Stimulated activated CD4-positive, alpha-beta T cell treated with anti-CD3 and anti-CD28 coated beads, TNF-alpha, amount 100 ng/mL, for 4 hours (primary cell): ENCODE results near the gene NEAT1.
A peak's percentile ranks its signal among the peaks of the same experiment; 100 is the strongest.

Experiments
- DNase-seq, 3 experiments: peaks; one replicate each; pipeline ENCODE4 v3.0.0-alpha.2; 2020; ENCODE audit warnings: low read depth in 3 of 3

NEAT1 gene

DNA sequence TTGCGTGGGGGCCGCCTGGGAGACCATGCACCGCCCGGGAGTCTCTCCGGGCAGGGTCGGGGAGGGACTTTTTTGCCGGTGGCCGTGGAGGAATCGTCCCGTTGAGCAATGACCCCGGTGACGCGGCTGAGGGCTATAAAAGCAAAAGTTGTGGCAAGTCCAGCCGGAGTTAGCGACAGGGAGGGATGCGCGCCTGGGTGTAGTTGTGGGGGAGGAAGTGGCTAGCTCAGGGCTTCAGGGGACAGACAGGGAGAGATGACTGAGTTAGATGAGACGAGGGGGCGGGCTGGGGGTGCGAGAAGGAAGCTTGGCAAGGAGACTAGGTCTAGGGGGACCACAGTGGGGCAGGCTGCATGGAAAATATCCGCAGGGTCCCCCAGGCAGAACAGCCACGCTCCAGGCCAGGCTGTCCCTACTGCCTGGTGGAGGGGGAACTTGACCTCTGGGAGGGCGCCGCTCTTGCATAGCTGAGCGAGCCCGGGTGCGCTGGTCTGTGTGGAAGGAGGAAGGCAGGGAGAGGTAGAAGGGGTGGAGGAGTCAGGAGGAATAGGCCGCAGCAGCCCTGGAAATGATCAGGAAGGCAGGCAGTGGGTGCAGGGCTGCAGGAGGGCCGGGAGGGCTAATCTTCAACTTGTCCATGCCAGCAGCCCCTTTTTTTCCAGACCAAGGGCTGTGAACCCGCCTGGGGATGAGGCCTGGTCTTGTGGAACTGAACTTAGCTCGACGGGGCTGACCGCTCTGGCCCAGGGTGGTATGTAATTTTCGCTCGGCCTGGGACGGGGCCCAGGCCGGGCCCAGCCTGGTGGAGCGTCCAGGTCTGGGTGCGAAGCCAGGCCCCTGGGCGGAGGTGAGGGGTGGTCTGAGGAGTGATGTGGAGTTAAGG lies at the start of gene NEAT1:
TSS of gene NEAT1 (plus strand) at position 166 of the 883 bp plus-strand sequence.
- peak; percentile 74 to 88 (median 86) for DNase-seq

DNA sequence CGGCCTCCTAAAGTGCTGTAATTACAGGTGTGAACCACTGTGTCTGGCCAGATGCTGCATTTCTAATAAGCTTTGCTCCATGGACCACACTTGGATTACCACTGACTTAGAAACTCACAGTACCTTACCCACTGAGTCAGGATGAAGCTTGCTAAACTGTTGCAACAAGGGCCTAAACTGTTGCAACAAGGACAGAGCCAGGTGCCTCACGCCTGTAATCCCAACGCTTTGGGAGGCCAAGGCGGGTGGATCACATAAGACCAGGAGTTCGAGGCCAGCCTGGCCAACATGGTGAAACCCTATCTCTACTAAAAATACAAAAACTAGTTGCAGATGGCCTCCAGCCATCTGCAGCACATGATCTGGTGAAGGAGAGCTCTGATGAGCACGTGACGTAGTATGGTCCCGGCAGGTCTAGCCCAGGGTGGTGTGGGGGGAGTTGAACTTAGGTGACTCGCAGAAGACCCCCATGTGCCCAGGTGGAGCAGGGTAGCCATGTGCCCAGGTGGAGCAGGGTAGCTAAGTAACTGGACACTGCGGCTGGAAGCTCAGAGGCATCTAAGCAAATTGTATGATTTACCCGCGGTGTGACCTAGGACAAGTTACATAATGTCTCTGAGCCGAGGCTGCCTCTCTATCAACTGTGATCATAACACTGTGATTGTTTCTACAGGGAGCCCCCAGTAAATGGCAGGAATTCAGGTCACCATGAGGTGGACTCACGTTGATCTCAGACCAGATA lies 48.6 kb upstream of the NEAT1 start:
- no peak for DNase-seq

DNA sequence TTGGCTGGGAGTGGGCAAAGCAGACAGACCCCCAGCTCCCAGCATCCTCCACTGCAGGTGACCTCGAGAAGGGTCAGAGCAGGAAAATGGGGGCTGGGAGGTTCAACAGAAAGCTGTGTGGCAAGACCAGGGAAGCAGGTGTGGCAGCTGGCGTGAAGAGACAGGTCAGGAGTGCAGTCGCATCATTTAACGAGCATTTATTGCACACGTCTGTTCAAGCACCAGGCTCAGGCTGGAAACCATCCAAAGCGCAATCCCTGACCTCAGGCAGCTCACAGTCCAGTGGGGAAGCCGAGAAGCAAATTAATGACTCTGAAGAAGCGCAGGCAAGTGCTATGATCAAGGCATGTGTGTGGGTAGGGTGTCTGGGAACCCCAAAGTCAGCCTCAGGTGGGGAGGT lies 47.6 kb upstream of the NEAT1 start:
- no peak for DNase-seq

DNA sequence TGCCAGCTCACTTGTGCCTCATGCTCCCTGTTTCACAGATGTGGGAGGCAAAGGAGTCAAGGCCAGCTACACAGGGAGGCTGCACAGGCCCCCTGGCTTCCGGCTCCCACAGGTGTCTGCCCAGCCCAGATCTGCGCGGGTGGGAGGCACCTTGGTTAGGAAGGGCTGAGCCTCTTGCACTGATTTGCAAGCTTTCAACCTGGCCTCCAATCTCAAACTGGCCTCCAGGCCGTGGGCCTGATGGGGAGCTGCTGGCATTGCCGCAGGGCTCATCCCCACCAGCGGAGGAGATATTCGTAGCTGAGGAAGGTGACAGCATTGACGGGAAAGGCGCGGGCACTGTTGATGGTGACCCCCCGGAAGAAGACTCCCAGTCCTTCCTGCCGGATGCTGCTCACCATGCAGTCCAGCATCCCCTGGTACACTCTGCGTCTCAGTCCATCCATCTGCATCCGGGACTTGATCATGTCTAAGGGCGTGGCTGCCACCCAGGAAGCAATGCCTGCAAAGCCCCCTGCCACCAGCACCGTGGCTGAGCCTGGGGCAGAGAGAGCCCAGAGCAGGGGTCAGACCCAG lies 46.4 kb upstream of the NEAT1 start:
- no peak for DNase-seq

DNA sequence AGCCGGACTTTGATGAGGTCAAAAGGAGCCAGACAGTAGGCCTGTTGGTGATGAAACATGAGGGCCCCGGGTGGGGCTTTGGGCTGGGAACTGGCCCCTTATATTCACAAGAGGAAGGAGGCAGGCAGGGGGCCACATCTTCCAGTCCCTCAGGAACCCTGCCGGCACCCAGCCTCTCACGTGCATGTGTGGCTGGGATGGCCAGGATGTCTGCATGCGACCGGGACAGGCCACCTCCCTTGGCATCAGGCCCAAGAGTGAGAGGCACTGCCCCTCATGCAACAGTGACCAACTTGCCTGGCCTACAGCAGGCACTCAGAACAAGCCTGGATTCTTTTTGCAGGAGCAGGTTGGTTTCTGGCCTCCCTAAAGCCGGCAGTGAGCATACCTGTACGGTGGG lies 45.6 kb upstream of the NEAT1 start:
- no peak for DNase-seq

DNA sequence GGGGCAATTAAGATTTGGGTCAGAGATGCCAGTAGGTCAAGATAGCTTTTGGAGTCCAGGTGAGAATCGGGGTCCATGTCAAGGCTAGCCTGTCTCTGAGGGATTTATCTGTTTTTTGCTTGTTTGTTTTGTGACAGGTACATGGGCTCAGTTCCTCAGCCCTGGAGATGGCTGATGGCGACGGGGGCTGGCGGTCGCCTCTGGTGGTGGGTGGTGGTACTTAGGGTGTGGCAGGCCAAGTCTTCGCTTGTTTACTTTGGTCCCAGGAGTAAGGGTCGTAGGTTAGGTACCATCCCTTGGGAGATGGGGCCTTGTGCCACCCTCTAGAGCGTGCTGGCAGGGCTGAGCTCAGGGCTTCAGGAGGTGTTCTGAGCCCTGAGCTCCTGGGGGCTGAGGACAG lies 44.8 kb upstream of the NEAT1 start:
- DNase-seq: no peak

DNA sequence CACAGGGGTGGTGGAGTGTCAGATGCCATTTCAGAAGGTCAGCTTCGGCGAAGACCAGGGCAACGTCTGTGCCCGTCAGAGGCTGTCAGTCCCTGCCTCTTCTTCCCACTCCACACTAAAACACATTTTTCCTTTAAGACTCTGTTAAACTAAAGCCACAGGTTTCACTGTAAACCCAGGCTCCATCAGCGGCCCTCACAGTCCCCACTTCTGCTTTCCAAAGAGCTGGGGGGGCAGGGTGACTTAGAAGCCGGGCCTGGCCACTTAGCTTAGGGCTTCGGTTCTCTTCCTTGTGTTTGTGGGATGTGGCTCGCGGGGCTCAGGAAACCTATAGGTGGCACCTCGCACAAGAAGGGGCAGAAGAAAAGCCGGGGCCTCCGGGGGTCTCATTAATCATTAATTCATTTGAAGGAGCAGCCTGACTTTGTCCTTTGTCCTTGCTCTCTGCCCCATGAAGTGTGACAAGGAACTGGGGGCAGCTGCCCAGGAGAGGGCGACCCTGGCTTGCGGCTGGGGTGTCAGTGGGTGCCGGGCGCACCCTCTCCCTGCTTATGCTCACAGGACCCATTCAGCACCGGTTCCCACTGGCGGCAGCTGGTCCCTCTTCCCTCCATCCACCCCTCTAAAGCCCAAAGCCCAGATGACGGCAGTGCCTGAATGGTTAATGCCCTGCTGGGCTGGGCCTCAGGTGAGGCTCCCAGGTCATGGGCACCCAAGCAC lies 44.2 kb upstream of the NEAT1 start:
- DNase-seq: no peak

DNA sequence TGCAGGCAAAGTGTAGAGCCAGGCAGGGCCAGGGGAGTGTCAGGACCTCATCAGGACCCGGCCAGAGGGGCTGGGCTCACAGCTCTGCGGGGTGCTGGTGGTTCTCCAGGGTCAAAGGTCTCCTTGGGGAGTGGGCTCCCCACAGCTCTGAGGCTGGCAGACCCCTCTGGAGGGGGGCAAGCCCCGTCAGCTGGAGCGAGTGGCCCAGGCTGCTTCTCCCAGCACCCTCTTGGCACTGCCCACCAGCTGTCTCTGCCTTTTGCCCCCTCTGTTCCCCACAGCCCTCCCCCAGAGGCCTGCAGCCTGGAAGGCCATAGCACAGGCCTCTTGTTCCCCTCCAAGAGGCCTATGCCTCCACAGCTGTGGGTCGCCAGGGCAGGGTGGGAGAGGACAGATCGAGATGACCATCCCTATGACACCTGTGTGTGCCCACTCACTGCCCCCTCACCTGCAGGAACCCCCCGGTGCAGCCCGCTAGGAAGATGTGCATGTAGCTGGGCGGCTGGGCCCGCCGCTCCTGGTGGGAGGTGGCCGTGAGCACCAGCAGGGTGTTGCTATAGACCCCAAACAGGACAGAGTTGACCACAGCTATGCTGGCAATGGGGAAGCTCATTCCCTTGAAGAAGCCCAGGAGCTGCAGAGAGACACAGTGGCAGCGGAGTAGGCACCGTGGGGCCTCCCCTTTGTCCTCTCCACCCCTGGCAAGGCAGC lies 43.5 kb upstream of the NEAT1 start:
- DNase-seq: no peak

DNA sequence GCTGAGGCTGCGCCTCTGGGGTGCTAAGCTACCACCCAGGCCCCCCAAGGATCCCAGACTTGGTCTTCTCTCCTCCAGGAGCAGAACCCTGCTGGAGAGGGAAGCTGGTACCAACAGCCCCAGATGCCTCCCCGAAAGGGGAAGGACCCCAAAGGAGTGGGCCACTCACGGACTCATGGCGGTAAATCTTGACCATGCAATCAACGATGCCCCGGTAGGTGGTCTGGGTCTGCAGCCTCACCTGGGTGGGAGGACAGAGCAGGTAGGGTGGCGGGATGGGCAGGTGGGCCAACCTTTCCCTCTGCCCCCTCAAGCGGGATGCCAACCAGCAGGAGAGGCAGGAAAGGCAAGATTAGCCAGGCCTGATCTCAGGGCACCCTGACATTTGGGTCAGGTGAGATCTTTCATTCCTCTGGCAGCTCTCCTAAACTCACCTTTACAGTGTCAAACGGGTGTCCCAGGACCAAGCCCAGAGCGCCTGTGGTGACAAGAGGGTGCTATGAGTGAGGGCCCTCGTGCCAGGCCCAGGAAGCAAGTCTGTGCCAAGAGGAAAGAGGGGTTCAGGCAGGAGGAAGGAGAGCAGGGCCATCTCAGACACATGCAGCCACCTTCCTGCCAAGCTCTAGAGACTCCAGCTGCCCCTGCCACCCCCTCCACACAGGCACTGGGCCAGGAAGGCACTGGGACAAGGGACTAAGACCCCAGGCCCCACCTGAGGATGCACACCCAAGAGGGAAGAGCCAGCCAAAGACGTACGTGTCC lies 42.7 kb upstream of the NEAT1 start:
- DNase-seq: no peak

DNA sequence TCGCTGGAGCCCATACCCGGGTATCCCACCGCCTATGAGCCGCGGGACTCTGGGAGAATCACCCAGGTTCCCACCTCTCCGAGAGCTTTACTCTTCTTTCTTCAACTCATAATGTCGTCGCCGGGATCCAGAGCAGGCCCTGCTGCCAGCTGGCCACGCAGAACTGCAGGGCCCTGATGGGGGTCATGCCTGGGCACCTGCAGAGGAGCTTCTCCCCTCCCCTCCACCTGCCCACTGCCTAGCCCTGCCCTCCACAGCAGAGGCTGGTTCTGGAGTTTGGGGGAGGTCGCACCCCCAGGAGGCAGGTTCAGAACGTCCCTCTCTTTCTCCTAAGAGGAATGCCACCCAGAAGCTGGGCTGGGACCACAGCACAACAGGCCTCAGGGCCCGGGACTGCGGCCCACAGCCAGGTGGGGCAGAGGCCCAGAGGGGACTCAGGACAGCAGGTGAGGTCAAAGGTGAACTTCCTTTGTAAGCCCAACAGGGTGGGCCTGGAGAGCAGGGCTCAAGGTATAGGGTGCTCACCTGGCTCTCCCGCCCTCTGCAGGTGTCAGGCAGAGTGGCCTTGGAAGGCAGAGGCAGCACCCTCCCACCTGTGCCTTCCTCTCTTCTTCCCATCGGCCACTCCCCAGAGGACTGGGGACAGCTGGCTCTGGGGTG lies 42.0 kb upstream of the NEAT1 start:
- DNase-seq: no peak

DNA sequence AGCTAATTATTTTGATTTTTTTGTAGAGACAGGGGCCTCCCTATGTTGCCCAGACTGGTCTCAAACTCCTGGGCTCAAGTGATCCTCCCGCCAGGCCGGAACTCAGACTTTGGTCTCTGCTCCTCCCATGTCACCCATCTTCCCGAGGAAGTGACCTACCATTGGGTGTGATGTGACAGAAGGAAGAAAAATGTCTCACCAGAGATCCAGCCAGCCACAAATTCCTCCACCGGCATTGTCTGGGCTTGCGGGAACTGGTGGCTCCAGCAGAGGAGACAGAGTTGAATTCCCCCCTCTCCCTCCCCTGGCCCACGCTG lies 40.9 kb upstream of the NEAT1 start:
- DNase-seq: no peak

DNA sequence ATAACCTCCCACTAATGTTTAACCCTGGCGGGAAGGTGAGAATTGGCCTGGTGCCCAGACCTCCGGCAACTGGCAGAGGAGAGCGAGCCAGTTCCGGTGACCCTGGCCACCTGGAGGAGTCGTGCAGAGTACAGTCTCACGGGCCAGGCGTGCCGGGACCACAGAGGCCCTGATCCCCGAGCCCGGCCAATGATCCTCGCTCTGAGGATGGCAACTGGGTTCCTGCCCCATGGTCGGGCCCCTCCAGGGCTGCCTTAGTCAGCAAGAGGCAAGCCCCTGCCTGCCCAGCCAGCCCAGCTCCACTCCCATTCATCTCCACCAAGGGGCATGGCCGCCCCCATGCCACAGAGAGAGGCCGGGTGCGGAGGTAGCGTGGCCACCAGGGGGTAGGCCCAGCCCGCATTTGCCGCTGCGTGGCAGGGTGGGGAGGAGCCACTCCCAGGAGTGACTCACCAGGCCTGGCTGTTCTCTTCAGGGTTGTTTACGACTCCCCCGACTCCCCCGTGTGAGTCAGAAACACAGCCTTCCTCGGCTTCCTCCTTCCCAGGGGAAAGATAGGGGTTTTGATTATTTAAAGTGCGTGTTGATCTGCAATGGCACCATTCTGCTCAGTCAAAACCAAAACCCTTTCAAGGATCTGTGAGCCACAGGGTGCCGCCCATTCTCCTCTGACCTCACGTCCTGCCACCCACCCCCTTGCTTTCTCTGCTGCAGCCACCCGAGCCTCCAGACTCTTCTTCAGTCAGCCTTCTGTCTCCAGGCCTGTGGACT lies 40.4 kb upstream of the NEAT1 start, which contains the start of gene SLC25A45:
TSS of gene SLC25A45 (minus strand) at position 614 of the 771 bp plus-strand sequence. CDS start 695 bp downstream, outside the sequence.
- peak; percentile 82 to 87 (median 87) for DNase-seq

DNA sequence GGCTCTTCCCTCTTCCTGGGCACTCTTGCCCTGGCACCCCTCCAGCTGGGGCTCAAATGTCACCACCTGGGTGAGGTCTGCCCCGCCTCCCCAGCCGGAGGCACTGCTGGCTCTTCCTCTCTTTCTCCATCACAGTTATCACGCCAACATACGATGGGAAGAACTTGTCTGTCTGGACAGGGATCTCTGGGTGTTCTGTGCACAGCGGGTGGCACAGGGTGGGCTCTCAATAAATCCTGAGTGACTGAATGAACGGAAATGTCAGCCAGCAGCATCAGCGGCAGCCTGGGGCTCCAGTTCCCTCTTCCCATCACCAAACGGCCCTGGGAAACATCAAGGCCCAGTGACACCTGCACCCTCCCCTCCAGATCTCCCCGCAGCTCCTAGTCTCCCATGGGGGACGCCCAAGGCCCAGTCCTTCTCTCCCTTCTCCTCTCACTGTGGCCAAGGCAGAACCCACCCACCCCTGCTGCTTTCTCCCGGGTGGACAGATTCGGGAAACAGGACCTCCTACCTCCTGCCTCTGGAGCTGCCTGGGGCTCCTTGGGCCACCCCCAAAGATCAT lies 39.7 kb upstream of the NEAT1 start:
- no peak for DNase-seq

DNA sequence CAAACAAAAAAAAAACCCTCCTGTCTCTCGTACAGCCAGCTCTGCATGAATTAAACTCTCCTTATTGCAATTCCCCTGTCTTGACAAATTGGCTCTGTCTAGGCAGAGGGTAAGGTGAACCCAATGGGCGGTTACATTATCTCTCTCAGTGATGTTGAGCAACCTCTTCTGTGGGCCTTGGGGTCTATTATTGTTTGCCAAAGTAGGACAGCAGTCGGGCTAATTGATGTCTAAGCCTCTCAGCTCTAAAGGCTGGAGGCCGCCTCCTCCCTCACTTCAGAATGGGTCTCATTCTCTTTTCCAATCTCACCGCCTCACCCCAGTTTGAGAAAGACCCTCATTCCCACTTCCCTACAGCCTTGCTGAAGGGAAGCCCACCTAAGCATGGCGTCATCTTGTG lies 38.8 kb upstream of the NEAT1 start:
- no peak for DNase-seq

DNA sequence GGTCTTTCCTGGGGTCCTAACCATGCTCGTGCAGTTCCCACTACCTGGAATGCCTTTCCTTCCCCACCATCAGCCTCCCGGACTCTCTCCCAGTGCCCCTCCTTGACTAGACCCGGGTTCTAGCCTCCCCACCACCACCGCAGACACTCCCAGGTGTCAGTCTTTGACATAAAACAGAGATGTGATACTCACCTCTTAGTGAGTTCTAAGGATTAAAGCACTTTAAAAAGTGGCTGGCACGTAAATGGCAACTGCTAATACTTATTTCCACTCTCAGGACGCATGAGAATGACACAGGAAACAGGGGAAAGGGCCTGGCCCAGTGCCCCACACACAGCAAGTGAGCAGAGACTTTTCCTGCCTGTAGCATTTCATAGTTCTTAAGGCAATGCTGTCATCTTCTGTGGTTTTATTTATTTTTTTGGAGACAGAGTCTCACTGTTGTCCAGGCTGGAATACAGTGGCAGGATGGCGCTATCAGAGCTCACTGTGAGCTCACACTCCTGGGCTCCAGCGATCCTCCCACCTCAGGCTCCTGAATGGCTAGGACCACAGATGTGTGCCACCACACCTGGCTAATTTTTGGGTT lies 38.2 kb upstream of the NEAT1 start:
- DNase-seq: no peak

DNA sequence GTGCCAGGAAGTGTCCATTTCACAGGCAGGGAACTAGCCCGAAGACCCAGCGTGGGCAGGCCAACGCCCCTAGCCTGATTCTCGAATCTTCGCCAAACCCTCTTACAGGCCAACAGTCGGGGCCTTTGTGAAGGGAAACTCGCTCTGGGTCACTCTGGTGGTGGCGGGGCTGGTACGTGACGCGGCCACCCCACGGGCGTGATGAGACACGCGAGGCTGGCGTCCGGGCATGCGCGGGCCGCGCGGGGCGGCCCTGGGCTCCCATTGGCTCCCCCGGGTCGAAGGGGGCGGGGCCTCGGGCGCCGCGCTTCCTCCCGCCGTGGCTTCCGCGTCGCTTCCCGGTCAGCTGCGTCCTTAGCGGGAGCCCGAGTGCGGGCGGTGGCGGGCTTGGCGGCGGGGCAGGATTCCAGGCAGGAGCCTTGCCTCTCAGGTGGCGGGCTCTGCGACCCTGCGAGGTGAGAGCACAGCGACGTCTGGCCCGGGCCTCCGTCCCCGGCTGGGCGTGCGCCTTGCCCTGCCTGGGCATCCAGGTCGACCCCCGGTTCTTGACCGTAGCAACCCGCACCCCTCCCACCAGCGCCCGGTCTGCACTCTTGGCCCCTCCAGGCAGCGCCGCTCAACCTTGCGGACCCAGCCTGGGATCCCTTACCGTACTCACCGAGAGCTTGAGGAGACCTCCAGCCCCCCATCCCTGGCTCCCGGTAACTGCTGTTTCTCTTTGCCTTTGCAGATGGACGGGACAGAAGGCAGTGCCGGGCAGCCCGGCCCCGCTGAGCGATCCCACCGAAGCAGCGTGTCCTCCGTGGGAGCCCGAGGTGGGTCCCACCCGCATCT lies 36.1 kb upstream of the NEAT1 start, which contains the start of gene FRMD8:
TSS of gene FRMD8 (plus strand) at position 331 of the 834 bp plus-strand sequence. CDS start at position 731, 400 bp downstream.
- peak; percentile 76 to 85 (median 78) for DNase-seq

DNA sequence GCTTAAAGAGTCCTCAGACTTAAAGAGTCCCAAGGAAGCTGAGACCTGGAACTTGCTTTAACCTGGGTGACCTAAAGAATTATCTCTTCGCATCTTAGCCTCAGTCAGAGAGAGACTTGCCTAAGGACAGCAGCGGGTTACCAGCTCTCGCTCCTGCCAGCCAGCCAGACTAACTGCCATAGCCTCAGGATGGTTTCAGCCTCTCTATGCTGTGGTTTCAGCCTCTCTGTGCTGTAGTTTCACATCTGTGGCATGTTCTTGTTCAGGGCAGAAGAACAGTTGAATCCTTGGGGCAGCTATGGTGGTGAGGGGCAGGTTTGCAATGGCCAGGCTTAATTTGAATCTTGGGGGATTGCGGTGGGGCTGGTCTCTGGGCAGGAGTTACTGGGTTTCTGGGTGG lies 33.9 kb upstream of the NEAT1 start:
- no peak for DNase-seq
